ENCODE measurements around the gene AQP6. TPM values are rescaled to one million over a fixed set of nuclear protein-coding genes. Genes with fewer than 3 reads are reported as not detected.

Gene AQP6
- total RNA-seq, 1 experiment from 2014 or later: 0.09 TPM

DNA sequence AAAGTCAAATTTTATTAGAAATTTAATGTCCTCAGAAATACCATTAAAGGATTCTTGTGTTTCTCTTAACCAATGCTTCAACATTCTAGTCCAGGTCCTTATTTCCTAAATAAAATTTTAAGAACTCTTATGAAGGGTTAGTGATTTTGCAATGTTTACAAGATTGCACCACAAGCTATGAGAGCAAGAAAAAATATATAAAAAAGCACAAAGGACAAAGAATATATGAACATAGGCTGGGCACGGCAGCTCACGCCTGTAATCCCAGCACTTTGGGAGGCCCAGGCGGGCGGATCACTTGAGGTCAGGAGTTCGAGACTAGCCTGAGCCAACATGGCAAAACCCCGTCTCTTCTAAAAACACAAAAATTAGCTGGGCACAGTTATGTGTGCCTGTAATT, 44.9 kb downstream of the AQP6 start:
- H3K4me1 Mint-ChIP-seq: peaks cover 13 to 18% of the 10 kb centered on the region in 2 experiments
- Histone ChIP-seq H3T11ph (ENCODE audit: low read length) (no peak overlapping the region), H3K79me2 (ENCODE audit: insufficient read depth, low read length) (peaks cover 10% of the 10 kb centered on the region; the same call in 1 of the 2 replicates), H2BK12ac (ENCODE audit: insufficient read length, low read depth, low read length) (no peak overlapping the region), H4K8ac (replicated peaks; ENCODE audit: insufficient read length, low read depth, low read length) (no peak overlapping the region), H3K18ac (ENCODE audit: insufficient read length, low read depth, low read length) (no peak overlapping the region), H3K27me3 (ENCODE audit: insufficient read depth, low read length) (no peaks in the 10 kb centered on the region), H2BK120ac (ENCODE audit: low read depth, low read length, poor library complexity, severe bottlenecking) (no peak overlapping the region), H2AFZ (ENCODE audit: low read length) (no peak overlapping the region), H3K79me1 (ENCODE audit: insufficient read depth, low read depth, low read length, poor library complexity, severe bottlenecking) (peaks cover 12% of the 10 kb centered on the region), H3K9me3 (ENCODE audit: control insufficient read depth, low read depth, low read length) (no peaks in the 10 kb centered on the region), H2BK15ac (ENCODE audit: low read depth, low read length) (no peak overlapping the region), H2BK5ac (ENCODE audit: insufficient read length, low read length) (no peak overlapping the region), H3K4me2 (ENCODE audit: insufficient read depth, insufficient read length, low read length) (no peak overlapping the region), H3K4me1 (ENCODE audit: insufficient read depth, low read length) (no peaks in the 10 kb centered on the region; the same call in 1 of the 2 replicates), H3K9ac (ENCODE audit: extremely low read depth, insufficient read length, low read length) (no peak overlapping the region), H2AK5ac (ENCODE audit: insufficient read length, low read length) (no peak overlapping the region), H3K23me2 (ENCODE audit: insufficient read length, low read depth, low read length, poor library complexity, severe bottlenecking) (no peaks in the 10 kb centered on the region), H3K4ac (ENCODE audit: low read depth, low read length) (no peak overlapping the region), H3K27ac (ENCODE audit: insufficient read length, low read depth, low read length) (no peak overlapping the region), H3K23ac (ENCODE audit: insufficient read length, low read depth, low read length) (no peak overlapping the region), H4K5ac (ENCODE audit: insufficient read length, low read depth, low read length) (no peak overlapping the region), H3K14ac (ENCODE audit: insufficient read depth, low read length) (no peak overlapping the region), H4K20me1 (ENCODE audit: control insufficient read depth, insufficient read depth, insufficient read length) (no peaks in the 10 kb centered on the region), H2BK20ac (ENCODE audit: low read depth, low read length, poor library complexity, severe bottlenecking) (no peak overlapping the region), H4K91ac (ENCODE audit: insufficient read length, low read depth, low read length) (no peak overlapping the region), H3K56ac (ENCODE audit: insufficient read length, low read depth, low read length) (no peak overlapping the region)
- H3K27ac Mint-ChIP-seq: no peak overlapping the region
- H3K9me3 Mint-ChIP-seq: no peaks in the 10 kb centered on the region
- H3K4me3 Mint-ChIP-seq: no peak overlapping the region
- peaks cover 13 to 27% (median 21%) of the 10 kb centered on the region in 3 experiments; a peak in 6 of 7 replicates for H3K36me3 Mint-ChIP-seq (ENCODE audit: insufficient read depth in 1 of 3, low read depth in 3 of 3)
- no CpG with 5 or more reads among the region's 6 CpGs for WGBS (ENCODE audit: extremely low coverage, insufficient read length, low lambda C conversion rate)
- TF ChIP-seq, protein P1, sequence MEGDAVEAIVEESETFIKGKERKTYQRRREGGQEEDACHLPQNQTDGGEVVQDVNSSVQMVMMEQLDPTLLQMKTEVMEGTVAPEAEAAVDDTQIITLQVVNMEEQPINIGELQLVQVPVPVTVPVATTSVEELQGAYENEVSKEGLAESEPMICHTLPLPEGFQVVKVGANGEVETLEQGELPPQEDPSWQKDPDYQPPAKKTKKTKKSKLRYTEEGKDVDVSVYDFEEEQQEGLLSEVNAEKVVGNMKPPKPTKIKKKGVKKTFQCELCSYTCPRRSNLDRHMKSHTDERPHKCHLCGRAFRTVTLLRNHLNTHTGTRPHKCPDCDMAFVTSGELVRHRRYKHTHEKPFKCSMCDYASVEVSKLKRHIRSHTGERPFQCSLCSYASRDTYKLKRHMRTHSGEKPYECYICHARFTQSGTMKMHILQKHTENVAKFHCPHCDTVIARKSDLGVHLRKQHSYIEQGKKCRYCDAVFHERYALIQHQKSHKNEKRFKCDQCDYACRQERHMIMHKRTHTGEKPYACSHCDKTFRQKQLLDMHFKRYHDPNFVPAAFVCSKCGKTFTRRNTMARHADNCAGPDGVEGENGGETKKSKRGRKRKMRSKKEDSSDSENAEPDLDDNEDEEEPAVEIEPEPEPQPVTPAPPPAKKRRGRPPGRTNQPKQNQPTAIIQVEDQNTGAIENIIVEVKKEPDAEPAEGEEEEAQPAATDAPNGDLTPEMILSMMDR (conservative IDR thresholded peaks at IDR 0.05): no peak
- no peaks in the 10 kb centered on the region for H3K27me3 Mint-ChIP-seq (ENCODE audit: low read depth)
- no peak for DNase-seq

Data from H9 (cell line).